GM18951 (cell line): ENCODE results near the gene SPIN1.
"Not testable (repeated sequence)": the region's sequence is repeated elsewhere in the genome, so short reads cannot be mapped to it uniquely, and the experiment has no call there.

Source experiments
- POLR2A ChIP-seq: IDR thresholded peaks from 4 replicates; pipeline ENCODE4 v1.6.1; 2011; ENCODE audit warnings: mild to moderate bottlenecking; ENCODE audit not compliant: insufficient read length, insufficient read depth; ENCODE audit errors: extremely low read depth
- in situ Hi-C: fragments of 300-500 bp; cut with MboI; formaldehyde crosslinking; loops from one replicate; pipeline ENCODE4 v1.12.0; 2022; ENCODE audit warnings: low sequenced_read_pairs, mixed read lengths, inconsistent platforms; ENCODE audit not compliant: unreplicated experiment

Gene SPIN1

DNA sequence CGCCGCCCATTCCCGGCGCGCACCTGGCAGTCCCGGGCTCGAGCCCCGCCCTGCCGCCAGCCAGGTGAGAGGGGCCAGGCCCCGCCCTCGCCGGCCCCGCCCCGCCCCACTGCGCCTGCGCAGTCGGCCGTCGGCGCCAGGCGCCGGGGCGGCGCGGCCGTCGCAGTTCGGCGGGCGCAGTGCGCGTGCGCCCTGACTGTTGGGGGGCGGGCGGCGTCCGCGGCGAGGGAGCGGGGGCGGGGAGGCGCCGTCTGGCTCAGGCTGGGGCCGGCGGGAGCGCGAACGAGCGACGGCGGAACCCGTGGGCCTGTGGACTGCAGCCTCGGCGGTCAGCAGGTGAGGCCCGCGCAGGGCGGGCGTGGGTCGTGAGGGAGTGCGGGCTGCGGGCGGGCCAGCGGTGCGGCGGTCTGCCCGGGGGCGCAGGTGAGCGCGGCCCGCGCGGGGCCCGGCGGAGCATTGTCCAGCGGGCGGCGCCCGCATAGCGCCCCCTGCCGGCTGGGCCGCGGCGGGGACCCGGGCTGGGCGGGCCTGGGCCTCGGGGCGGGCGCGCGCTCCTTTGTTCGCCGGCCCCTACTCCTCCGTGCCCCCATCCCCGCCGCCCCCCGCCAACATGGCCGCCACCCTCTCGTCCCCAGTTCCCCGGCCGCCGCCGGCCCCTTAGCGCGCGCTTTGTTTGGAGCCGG lies at the start of gene SPIN1:
SPIN1 (plus strand) TSS at position 242 of the 683 bp plus-strand sequence. CDS start 38,096 bp downstream, outside the sequence.
- in situ Hi-C loops, result no loop called here

GRCh38 chr9:88339317-88339716 lies 48.9 kb upstream of the SPIN1 start:
- TF ChIP-seq POLR2A, result no peak

More for the DNA sequence above, at the start of gene SPIN1:
- TF ChIP-seq POLR2A, result peak; percentile 69

DNA sequence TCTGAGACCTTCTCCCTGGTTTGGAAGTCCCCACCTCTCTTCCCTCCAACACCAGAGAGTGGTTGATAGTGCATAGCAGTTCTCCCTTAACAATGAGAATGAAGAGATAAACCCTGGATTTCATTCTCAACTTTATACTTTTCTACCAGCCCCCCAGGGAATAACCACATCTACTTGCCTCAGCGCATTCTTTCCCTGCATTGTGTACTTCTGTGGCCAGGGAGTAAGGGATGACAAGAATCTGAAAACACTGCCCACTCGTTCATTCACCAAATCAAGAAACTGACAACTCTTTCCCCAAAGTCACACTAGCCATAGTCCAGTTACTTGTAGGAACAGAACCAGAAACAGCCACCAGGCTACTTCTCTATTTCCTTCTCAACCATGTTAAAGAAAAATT lies 46.0 kb upstream of the SPIN1 start:
- no peak for TF ChIP-seq POLR2A
- in situ Hi-C loops, result no loop called here

More at GRCh38 chr9:88339317-88339716, 48.9 kb upstream of the SPIN1 start:
- in situ Hi-C loops, result no loop called here

- TF ChIP-seq POLR2A, result no peak
- in situ Hi-C loops, result no loop called here
Observed at GRCh38 chr9:88344013-88344412, 44.2 kb upstream of the SPIN1 start.

DNA sequence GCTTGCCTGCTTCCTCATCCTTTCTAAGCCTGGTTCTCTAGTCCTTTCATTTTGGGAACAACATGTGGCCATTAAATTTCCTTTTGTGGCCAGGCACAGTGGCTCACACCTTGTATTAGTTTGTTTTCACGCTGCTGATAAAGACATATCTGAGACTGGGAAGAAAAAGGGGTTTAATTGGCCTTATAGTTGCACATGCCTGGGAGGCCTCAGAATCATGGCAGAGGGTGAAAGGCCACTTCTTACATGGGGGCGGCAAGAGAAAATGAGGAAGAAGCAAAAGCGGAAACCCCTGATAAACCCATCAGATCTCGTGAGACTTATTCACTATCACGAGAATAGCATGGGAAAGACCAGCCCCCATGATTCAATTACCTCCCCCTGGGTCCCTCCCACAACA lies 37.9 kb upstream of the SPIN1 start:
- in situ Hi-C loops, result not testable (repeated sequence)

DNA sequence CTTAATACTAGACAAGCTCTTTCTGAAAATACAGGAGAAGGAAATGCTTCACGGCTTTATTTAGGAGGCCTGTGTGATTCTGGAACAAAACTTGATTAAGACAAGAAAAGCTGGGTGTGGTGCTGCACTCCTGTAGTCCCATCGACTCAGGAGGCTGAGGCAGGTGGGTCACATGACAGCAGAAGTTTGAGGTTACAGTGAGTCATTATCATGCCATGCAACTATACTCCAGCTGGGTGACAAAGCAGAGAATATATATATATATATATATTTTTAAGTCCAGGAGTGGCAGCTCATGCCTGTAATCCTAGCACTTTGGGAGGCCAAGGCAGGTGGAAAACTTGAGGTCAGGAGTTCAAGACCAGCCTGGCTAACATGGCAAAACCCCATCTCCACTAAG lies 33.1 kb upstream of the SPIN1 start:
- TF ChIP-seq POLR2A, result no peak
- in situ Hi-C loops, result no loop called here

GRCh38 chr9:88357250-88357649 lies 31.0 kb upstream of the SPIN1 start:
- in situ Hi-C loops, result not testable (repeated sequence)

- TF ChIP-seq POLR2A, result no peak
Observed at GRCh38 chr9:88358723-88359122, 29.5 kb upstream of the SPIN1 start.

DNA sequence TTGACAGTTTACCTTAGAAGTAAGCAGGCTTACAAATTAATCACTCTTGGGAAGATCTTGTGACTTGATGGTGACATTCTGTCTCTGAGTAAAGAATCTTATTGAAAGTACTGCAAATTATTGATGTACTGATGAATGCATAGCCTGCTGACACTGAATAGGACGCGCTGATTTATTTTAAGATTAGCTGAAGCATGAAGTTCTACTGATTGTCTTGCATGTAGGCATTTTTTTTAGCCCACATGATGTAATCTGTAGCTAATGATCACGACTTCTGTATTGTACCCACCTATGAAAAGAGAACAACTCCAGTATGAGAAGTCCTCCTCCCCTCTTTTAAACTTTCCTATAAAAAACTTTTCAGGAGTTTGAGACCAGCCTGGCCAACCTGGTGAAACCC lies 28.3 kb upstream of the SPIN1 start:
- in situ Hi-C loops, result no loop called here
- TF ChIP-seq POLR2A, result no peak

More at GRCh38 chr9:88358723-88359122, 29.5 kb upstream of the SPIN1 start:
- in situ Hi-C loops, result no loop called here

GRCh38 chr9:88362681-88363080 lies 25.6 kb upstream of the SPIN1 start:
- no peak for TF ChIP-seq POLR2A
- in situ Hi-C loops, result no loop called here

DNA sequence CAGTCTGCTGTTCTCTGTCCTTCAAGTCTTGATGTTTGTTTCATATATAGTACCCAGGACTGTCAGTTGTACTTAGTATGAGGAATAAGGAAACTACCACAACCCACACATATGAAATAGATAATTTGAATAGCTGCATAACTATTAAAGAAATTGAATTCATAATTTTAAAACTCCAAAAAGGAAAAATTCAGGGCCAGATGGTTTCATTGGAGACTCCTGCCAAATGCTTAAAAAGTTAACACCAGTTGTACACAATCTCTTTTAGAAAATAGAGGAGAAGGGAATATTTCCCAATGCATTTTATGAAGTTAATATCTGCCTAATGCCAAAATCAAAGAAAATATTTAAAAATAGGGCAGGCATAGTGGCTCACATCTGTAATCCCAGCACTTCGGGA lies 24.6 kb upstream of the SPIN1 start:
- TF ChIP-seq POLR2A, result no peak

DNA sequence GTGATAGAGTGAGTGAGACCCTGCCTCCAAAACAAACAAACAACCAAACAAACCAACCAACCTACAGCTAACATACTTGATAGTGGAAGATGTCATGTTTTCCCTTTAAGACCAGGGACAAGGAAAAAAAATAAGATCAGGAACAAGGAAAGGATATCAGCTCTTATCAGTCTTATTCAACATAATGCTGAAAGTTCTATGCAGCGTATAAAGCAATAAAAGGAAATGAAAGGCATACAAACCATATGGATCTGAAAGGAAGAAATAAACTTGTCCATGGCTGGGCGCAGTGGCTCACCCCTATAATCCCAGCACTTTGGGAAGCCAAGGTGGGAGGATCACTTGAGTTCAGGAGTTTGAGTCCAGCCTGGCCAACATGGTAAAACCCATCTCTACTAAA lies 23.5 kb upstream of the SPIN1 start:
- in situ Hi-C loops, result no loop called here

More for the DNA sequence above, 24.6 kb upstream of the SPIN1 start:
- in situ Hi-C loops, result no loop called here

GRCh38 chr9:88370346-88370745 lies 17.9 kb upstream of the SPIN1 start:
- in situ Hi-C loops, result no loop called here
- no peak for TF ChIP-seq POLR2A

More for the DNA sequence above, 23.5 kb upstream of the SPIN1 start:
- no peak for TF ChIP-seq POLR2A

- no peak for TF ChIP-seq POLR2A
- in situ Hi-C loops, result no loop called here
Observed at GRCh38 chr9:88372103-88372654, 16.1 kb upstream of the SPIN1 start.
